ENCODE data around the gene BCKDHB.
"Not testable (repeated sequence)": the region's sequence is repeated elsewhere in the genome, so short reads cannot be mapped to it uniquely, and the experiment has no call there.

Gene BCKDHB

DNA sequence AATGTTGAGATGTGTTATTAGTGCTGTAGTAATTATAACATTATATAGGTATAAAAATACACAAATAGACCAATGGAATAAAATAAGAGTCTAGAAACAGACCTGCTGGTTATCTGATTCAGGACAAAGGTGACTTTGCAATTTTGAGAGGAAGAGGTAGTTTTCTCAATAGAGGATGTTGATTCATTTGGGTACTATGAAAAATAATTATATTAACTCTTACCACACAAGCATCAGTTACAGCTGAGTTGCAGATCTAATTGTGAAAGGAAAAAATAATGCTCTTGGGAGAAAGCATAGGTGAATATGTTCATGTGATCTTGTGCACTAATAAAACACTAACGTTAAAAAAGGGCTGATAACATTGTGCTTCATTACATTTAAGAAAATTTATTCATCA is 103.0 kb downstream of the BCKDHB start:
- no peak for DNase-seq (ENCODE audit: low spot score)

DNA sequence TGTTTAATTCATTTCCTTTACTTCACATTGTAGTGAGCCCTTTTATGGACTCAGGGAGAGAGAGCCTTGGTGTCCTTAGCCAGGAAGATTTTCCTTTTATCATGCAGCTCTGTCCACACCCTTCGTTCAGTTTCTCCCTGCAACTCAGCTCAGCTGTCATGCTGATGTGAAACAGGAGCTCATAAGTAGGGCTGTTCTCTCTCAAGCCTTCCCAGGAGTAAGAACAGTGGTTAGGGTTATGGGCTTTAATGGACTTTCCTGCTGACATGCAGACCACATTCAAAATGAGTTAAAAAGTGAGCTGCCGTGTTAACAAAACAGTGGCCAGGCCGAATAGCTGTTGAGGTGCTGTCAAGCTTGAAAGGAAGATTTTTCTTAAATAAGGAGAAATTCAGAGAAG is 104.1 kb downstream of the BCKDHB start:
- DNase-seq (ENCODE audit: low spot score), result no peak

GRCh38 chr6:80211286-80211685 is 104.8 kb downstream of the BCKDHB start:
- DNase-seq (ENCODE audit: low spot score), result no peak

- DNase-seq (ENCODE audit: low spot score), result not testable (repeated sequence)
These were observed 105.4 kb downstream of the BCKDHB start for GRCh38 chr6:80211890-80212289.

GRCh38 chr6:80214436-80215022 is 108.1 kb downstream of the BCKDHB start:
- DNase-seq (ENCODE audit: low spot score), result no peak

DNA sequence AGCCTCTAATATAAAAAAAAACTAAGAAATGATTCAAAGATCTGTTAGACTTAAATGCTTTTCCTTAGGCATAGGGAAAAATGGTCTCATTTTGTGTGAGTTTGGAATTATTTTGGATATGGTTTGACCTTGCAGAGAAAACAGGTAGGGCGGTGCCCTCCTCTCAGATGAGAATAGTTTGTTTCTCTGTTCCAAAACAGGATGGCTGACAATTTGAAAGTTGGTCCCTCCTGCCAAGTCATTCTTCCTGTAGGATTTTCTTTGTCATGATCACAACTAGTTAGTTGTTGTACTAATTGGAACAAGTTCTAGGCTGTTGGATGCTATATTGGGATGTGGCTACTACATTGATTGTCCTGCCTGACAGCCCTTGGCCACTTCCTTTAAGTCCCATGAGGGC is 108.6 kb downstream of the BCKDHB start:
- no peak for DNase-seq (ENCODE audit: low spot score)

- DNase-seq (ENCODE audit: low spot score), result no peak
These were observed 111.3 kb downstream of the BCKDHB start for GRCh38 chr6:80217794-80218193.

DNA sequence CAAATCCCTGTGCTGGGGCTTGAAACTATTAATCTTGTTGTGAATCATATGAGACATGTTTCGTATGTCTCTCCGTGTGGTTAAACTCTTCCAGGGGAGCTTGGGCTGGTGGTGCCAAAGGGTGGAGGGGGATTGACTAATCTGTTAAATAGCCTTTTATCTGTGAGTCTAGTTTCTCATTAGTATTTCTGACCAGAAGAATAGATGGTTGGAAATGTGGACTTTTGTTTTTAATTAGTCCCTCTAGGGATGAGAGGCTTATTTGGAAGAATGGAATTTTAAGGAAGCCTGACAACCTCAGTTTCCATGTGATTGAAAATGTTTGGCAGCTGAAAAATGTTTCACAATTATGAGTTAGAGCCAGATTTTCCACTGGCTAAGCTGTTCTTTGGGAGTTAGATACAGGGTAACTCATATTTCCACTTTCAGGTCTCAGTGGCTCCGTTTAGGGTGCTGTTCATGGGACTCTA is 117.3 kb downstream of the BCKDHB start:
- DNase-seq (ENCODE audit: low spot score), result no peak

DNA sequence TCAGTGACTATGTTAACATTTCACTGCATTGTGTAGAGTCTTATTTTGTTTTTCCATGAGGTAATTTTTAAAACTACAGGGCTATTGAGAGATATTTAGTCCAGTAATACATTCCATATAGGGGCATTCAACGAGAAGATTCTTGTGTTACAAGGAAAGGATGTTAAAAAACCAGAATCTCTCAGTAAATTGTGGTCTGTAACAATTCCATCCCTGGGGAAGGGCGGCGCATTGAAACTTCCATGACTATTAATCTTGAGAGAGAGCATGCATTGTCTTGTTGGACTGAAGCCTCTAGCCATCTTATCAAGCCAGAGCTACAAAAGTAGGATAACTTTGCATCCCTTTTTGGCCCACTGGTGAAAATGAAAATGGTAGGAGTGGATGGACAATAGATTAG is 119.7 kb downstream of the BCKDHB start:
- no peak for DNase-seq (ENCODE audit: low spot score)

- DNase-seq (ENCODE audit: low spot score), result no peak
These were observed 120.2 kb downstream of the BCKDHB start for GRCh38 chr6:80226699-80227098.

- DNase-seq (ENCODE audit: low spot score), result no peak
These were observed 121.2 kb downstream of the BCKDHB start for GRCh38 chr6:80227545-80228105.

- DNase-seq (ENCODE audit: low spot score), result no peak
These were observed 126.8 kb downstream of the BCKDHB start for GRCh38 chr6:80233262-80233661.

GRCh38 chr6:80233958-80234357 is 127.5 kb downstream of the BCKDHB start:
- no peak for DNase-seq (ENCODE audit: low spot score)

DNA sequence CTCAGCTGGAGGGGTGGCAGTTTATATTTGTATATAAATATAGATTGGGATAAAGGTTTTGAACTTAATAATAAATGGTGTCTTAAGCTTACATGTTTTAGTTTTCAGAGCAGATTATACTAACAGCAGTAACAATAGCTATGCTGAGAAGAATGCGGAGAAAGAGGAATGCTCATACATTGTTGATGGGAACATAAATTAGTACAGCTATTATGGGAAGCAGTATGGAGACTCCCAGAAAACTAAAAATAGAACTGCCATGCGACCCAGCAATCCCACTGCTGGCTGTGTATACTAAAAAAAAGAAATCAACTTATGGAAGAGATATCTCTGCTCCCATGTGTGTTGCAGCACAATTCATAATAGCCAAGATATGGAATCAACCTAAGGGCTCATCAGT is 127.9 kb downstream of the BCKDHB start:
- DNase-seq (ENCODE audit: low spot score), result no peak

DNA sequence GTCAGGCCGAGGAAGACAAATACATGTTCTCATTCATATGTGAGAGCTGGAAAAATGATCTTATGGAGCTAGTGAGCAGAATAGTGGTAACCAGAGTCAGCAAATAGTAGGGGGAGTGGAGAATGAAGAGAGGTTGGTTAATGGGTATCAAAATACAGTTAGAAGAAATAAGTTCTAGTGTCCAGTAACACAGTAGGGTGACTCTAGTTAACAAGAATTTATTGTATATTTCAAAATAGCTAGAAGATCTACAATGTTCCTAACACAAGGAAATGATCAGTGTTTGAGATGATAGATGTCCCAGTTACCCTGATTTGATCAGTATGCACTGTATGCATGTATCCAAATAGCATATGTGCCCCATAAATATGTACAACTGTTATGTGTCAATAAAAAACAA is 128.4 kb downstream of the BCKDHB start:
- DNase-seq (ENCODE audit: low spot score), result no peak

DNA sequence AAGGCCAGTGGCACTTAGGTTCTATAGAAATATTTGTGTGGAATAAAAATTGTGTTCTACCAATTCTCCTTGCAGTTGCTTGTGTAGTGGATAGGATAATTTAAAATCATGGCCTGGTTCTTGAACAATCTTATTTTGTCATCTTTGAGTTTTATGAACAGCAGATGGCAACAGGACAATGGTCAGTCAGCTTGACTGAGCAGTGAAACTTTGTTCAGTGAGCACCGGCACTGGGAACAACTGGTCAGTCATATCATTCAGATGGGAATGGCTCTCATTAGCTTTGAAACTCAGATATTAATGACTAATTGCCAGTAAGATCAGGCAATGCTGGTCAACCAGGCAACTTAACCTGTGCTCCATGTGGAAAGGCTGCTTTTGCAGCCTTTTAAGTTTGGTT is 129.2 kb downstream of the BCKDHB start:
- DNase-seq (ENCODE audit: low spot score), result no peak

DNA sequence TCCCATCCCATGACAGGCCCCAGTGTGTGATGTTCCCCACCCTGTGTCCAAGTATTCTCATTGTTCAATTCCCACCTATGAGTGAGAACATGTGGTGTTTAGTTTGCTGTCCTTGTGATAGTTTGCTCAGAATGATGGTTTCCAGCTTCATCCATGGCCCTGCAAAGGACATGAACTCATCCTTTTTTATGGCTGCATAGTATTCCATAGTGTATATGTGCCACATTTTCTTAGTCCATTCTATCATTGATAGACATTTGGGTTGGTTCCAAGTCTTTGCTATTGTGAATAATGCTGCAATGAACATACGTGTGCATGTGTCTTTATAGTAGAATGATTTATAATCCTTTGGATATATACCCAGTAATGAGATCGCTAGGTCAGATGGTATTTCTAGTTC is 132.3 kb downstream of the BCKDHB start:
- DNase-seq (ENCODE audit: low spot score), result not testable (repeated sequence)

DNA sequence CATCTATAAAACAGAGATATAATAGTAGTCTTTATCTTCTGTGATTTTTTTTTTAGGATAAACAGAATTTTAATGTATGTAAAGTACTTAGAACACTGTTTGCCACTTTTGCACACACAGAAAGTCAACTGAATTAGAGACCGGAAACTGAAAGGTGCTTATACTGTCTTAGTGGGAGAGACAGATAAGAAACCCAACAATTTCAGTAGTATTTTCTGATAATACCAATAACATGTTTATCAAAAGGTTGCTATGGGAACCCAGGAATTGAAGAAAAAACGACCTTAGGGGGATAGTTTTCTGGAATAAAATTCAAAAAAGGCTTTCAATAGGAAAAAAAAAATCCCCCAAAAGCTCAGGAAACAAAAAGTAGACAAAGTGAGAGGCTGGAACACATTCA is 138.6 kb downstream of the BCKDHB start:
- no peak for DNase-seq (ENCODE audit: low spot score)

DNA sequence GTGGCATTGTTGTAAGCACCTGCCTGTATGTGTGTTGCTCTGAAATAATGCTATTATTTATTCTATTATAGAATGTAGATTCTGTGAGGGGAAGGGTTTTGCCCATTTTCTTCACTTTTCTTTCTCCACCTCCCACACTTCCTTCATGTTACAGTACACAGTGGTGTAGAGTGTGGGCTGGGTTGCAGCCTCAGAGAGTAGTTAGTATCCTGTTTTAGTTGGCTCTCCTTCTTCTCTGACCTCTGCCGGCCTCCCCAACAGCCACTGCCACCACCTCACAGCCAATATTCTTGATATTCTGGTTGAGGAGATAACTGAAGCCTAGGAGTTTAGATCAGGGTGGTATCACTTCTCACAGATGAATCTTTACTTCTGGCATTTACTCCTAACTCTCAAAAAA is 143.4 kb downstream of the BCKDHB start:
- DNase-seq (ENCODE audit: low spot score), result no peak

- DNase-seq (ENCODE audit: low spot score), result no peak
These were observed 144.0 kb downstream of the BCKDHB start for GRCh38 chr6:80250391-80250997.

GRCh38 chr6:80251321-80251720 is 144.8 kb downstream of the BCKDHB start:
- no peak for DNase-seq (ENCODE audit: low spot score)

- no peak for DNase-seq (ENCODE audit: low spot score)
These were observed 148.2 kb downstream of the BCKDHB start for GRCh38 chr6:80254716-80255115.

- no peak for DNase-seq (ENCODE audit: low spot score)
These were observed 150.2 kb downstream of the BCKDHB start for GRCh38 chr6:80256691-80257090.

DNA sequence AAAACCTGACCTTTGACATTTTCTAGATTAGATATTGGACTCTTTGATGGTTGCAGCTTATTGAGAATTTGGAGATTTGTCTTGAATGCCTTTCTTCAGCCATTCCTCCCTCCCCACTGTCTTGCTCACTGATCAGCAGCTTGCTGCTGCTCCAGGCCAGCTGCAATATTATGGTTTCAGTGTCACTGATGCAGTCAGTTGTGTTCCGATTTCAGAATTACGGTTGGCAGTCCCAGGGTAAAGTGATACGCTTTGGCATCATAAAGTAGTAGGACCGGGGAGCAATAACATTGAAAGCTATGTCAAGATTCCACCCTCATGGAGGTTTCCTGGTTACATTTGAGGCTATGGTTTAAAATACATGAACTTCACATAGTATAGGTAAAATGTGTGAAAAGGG is 152.6 kb downstream of the BCKDHB start:
- no peak for DNase-seq (ENCODE audit: low spot score)
